ENCODE results near the gene CXADR. TPM values are rescaled to one million over a fixed set of nuclear protein-coding genes. Genes with fewer than 3 reads are reported as not detected.

CXADR gene
- total RNA-seq, 2 donors from 2014 or later: 0.28 TPM; not detected in 1

GRCh38 chr21:17572431-17572830, 59.6 kb downstream of the CXADR start:
- no peak for TF ChIP-seq CTCF (IDR thresholded peaks at IDR 0.05)
- no peak for ATAC-seq (ENCODE audit: insufficient number of reproducible peaks, low FRiP score, low read depth)
- Histone ChIP-seq H3K4me1 (ENCODE audit: control insufficient read depth in 1 of 2, low read depth in 2 of 2) (no peaks in the 10 kb centered on the region), H3K4me3 (no peak overlapping the region), H3K9me3 (no peaks in the 10 kb centered on the region), H3K27me3 (replicated peaks; ENCODE audit: insufficient read depth) (no peaks in the 10 kb centered on the region), H3K36me3 (no peaks in the 10 kb centered on the region), H3K27ac (no peak overlapping the region)
- DNase-seq (ENCODE audit: low spot score): no peak

DNA sequence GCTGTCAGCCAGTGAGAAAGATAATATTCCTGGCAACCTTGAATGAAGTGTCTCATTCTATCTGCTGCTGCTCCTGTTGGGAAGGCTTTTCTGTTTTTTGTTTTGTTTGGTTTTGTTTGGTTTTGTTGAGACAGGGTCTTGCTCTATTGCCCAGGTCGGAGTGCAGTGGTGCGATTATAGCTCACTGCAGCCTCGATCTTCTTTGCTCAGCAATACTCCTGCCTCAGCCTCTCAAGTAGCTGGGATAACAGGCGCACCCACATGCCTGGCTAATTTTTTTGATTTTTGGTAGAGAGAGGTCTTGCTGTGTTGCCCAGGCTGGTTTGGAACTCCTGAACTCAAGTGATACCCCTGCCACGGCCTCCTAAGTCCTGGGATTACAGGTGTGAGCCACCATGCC, 62.2 kb downstream of the CXADR start:
- Histone ChIP-seq H3K27me3 (replicated peaks; ENCODE audit: insufficient read depth) (no peaks in the 10 kb centered on the region), H3K9me3 (no peaks in the 10 kb centered on the region), H3K4me1 (ENCODE audit: control insufficient read depth in 1 of 2, low read depth in 2 of 2) (no peaks in the 10 kb centered on the region), H3K36me3 (no peaks in the 10 kb centered on the region), H3K4me3 (no peak overlapping the region), H3K27ac (no peak overlapping the region)
- no peak for TF ChIP-seq CTCF (IDR thresholded peaks at IDR 0.05)
- DNase-seq (ENCODE audit: low spot score) (no peak), ATAC-seq (ENCODE audit: insufficient number of reproducible peaks, low FRiP score, low read depth) (no peak)

DNA sequence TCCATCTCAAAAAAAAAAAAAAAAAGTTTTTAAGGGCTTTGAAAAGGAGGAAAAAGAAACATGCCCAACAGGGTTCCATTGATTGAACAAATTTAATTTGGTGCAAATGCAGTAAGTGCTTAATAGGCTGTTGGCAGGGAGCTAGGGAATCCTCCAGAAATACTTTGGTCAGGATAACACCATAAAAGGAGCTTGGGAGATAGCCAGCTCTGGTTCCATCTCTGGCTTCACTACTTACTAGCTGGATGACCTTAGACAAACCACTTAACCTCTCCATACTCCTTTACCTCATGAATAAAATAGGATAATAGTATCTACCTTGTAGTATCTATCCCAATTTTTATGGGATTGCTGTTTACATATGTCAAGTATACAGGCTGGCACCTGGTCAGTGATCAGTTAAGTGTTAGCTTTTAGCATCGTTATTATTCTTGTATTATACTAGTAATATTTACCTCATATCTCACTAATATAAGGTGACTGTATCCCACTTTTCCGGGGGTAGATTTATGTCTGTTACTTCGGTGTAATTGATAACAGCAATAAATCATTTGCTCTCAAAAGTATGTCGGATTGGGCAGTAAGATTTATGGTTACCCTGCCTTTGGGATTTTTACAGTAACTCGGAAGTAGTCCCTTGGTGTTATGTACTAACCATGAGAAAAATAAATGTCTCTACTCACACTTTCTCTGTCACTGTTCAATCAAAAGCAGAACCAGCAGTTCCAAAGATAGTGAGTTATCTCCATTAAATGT, 63.4 kb downstream of the CXADR start:
- H3K36me3 ChIP-seq: no peaks in the 10 kb centered on the region
- H3K27ac ChIP-seq: no peak overlapping the region
- no peaks in the 10 kb centered on the region for H3K27me3 ChIP-seq (replicated peaks; ENCODE audit: insufficient read depth)
- no peak for TF ChIP-seq CTCF (IDR thresholded peaks at IDR 0.05)
- no peak overlapping the region for H3K4me3 ChIP-seq
- H3K9me3 ChIP-seq: no peaks in the 10 kb centered on the region
- no peak for DNase-seq (ENCODE audit: low spot score)
- H3K4me1 ChIP-seq (ENCODE audit: control insufficient read depth in 1 of 2, low read depth in 2 of 2): no peaks in the 10 kb centered on the region
- ATAC-seq (ENCODE audit: insufficient number of reproducible peaks, low FRiP score, low read depth): no peak

DNA sequence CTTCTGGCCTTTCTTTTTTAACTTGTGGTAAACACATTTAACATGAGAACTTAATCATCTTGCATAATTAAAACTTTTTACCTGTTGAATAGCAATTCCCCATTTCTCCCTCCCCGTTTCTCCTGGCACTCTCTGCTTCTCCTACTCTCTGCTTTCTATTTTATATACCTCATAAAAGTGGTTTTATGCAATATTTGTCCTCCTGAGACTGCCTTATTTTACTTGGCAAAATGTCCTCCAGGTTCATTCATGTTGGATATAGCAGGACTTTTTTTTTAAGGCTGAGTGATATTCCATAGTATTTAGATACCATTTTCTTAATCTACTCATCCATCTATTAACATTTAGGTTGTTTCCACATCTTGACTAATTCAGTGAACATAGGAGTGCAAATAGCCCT, 64.9 kb downstream of the CXADR start:
- ATAC-seq (ENCODE audit: insufficient number of reproducible peaks, low FRiP score, low read depth): no peak
- H3K4me3 ChIP-seq: no peak overlapping the region
- no peak for DNase-seq (ENCODE audit: low spot score)
- H3K27ac ChIP-seq: no peak overlapping the region
- no peaks in the 10 kb centered on the region for H3K27me3 ChIP-seq (replicated peaks; ENCODE audit: insufficient read depth)
- no peaks in the 10 kb centered on the region for H3K9me3 ChIP-seq
- H3K4me1 ChIP-seq (ENCODE audit: control insufficient read depth in 1 of 2, low read depth in 2 of 2): no peaks in the 10 kb centered on the region
- no peaks in the 10 kb centered on the region for H3K36me3 ChIP-seq
- no peak for TF ChIP-seq CTCF (IDR thresholded peaks at IDR 0.05)

- Histone ChIP-seq H3K4me1 (ENCODE audit: control insufficient read depth in 1 of 2, low read depth in 2 of 2) (no peaks in the 10 kb centered on the region), H3K4me3 (no peak overlapping the region), H3K27me3 (replicated peaks; ENCODE audit: insufficient read depth) (no peaks in the 10 kb centered on the region), H3K36me3 (no peaks in the 10 kb centered on the region), H3K27ac (no peak overlapping the region), H3K9me3 (no peaks in the 10 kb centered on the region)
- ATAC-seq (ENCODE audit: insufficient number of reproducible peaks, low FRiP score, low read depth) (no peak), DNase-seq (ENCODE audit: low spot score) (no peak)
- TF ChIP-seq CTCF (IDR thresholded peaks at IDR 0.05): no peak
These were observed 65.3 kb downstream of the CXADR start for GRCh38 chr21:17578162-17578561.

Data from thoracic aorta (tissue), 2 donors.